PC-3 (cell line): ENCODE results near the gene C2orf80. TPM values are rescaled to one million over a fixed set of nuclear protein-coding genes. Genes with fewer than 3 reads are reported as not detected.
"Not testable (repeated sequence)": the region's sequence is repeated elsewhere in the genome, so short reads cannot be mapped to it uniquely, and the experiment has no call there.

Source experiments
- ATAC-seq: fragments of 200-7000 bp; cut with Tn5 transposase; 2 replicates; pipeline ENCODE4 v1.9.1; 2020; ENCODE audit warnings: mild to moderate bottlenecking, moderate library complexity
- BruUV-seq: library from RNA; stranded (reverse); fragments of 400-500 nt; replicated peaks from 2 replicates; lab custom pipeline; 2021; lab: Mats Ljungman, UMichigan
- CTCF ChIA-PET: fragments of 300-600 bp; sonication (Branson Sonifier 250); formaldehyde crosslinking; loops from one replicate; lab custom pipeline; 2022; ENCODE audit warnings: antibody characterized with exemption; lab: Charles Lee
- POLR2A ChIA-PET: fragments of 300-600 bp; sonication (Branson Sonifier 250); formaldehyde crosslinking; loops from one replicate; lab custom pipeline; 2022; ENCODE audit warnings: antibody characterized with exemption; ENCODE audit not compliant: unreplicated experiment; lab: Charles Lee
- DNase-seq: peaks from one replicate; pipeline ENCODE4 v3.0.0-alpha.2; 2015
- H2AFZ ChIP-seq: fragments of 300-600 bp; sonication (generic); 2 replicates; pipeline ENCODE4 v1.6.0; 2016; ENCODE audit warnings: antibody characterized with exemption, low read length
- H3F3A ChIP-seq: fragments of 300-600 bp; sonication (generic); one replicate; pipeline ENCODE4 v1.6.0; 2017; ENCODE audit warnings: antibody characterized with exemption, low read length, control low read depth, mild to moderate bottlenecking; ENCODE audit not compliant: unreplicated experiment
- H3K27ac ChIP-seq: fragments of 300-600 bp; sonication (generic); 2 replicates; pipeline ENCODE4 v1.5.1; 2016; ENCODE audit warnings: mild to moderate bottlenecking, low read length
- H3K27me3 ChIP-seq: fragments of 300-600 bp; sonication (generic); 2 replicates; pipeline ENCODE4 v1.6.1; 2016; ENCODE audit warnings: low read length, mixed read lengths
- H3K36me3 ChIP-seq: fragments of 300-600 bp; sonication (generic); 2 replicates; pipeline ENCODE4 v1.6.1; 2016; ENCODE audit warnings: low read depth, mixed run types, low read length, mixed read lengths
- H3K4me1 ChIP-seq: fragments of 300-600 bp; sonication (generic); 2 replicates; pipeline ENCODE4 v1.5.1; 2016; ENCODE audit warnings: low read length; ENCODE audit not compliant: insufficient read depth
- H3K4me2 ChIP-seq: fragments of 300-600 bp; sonication (generic); 2 replicates; pipeline ENCODE4 v1.6.0; 2016; ENCODE audit warnings: low read length
- H3K4me3 ChIP-seq: fragments of 300-600 bp; sonication (generic); 2 replicates; pipeline ENCODE4 v1.5.1; 2016; ENCODE audit warnings: mild to moderate bottlenecking, low read length, mixed read lengths
- H3K79me2 ChIP-seq: fragments of 300-600 bp; sonication (generic); 2 replicates; pipeline ENCODE4 v1.6.1; 2017; ENCODE audit warnings: low read length, mixed read lengths
- H3K9ac ChIP-seq: fragments of 300-600 bp; sonication (generic); 2 replicates; pipeline ENCODE4 v1.6.0; 2016; ENCODE audit warnings: mild to moderate bottlenecking, low read length
- H3K9me2 ChIP-seq: fragments of 300-600 bp; sonication (generic); replicated peaks from 2 replicates; pipeline ENCODE4 v1.6.1; 2016; ENCODE audit warnings: mixed run types, low read length, mixed read lengths
- H3K9me3 ChIP-seq: fragments of 300-600 bp; sonication (generic); 2 replicates; pipeline ENCODE4 v1.6.1; 2016; ENCODE audit warnings: low read length, mixed read lengths
- H4K20me1 ChIP-seq: fragments of 300-600 bp; sonication (generic); 2 replicates; pipeline ENCODE4 v1.6.1; 2016; ENCODE audit warnings: low read length, mixed read lengths
- CTCF ChIP-seq: fragments of 300-600 bp; sonication (generic); conservative IDR thresholded peaks from 2 replicates; pipeline ENCODE4 v1.5.1; 2017; ENCODE audit warnings: antibody characterized with exemption, low read depth, mild to moderate bottlenecking, low read length
- EZH2 ChIP-seq: fragments of 300-600 bp; sonication (generic); IDR thresholded peaks from one replicate; pipeline ENCODE4 v1.6.1; 2017; ENCODE audit warnings: antibody characterized with exemption, mild to moderate bottlenecking, low read length; ENCODE audit not compliant: unreplicated experiment
- EZH2phosphoT487 ChIP-seq: fragments of 300-600 bp; sonication (generic); IDR thresholded peaks from 2 replicates; pipeline ENCODE4 v1.6.1; 2018; ENCODE audit warnings: mild to moderate bottlenecking, antibody characterized with exemption, low read length, borderline replicate concordance
- intact Hi-C: fragments of 100-400 bp; cut with micrococcal nuclease; formaldehyde crosslinking; loops from 2 replicates; pipeline ENCODE4 v1.9.0; 2023
- total RNA-seq: library from RNA; depleted of rRNA; stranded (reverse); fragments of >200 nt; gene quantifications from 2 replicates; pipeline ENCODE4 v1.2.3, GENCODE V29; 2014

C2orf80 gene
- total RNA-seq, 1 experiment from 2014 or later, result not detected

DNA sequence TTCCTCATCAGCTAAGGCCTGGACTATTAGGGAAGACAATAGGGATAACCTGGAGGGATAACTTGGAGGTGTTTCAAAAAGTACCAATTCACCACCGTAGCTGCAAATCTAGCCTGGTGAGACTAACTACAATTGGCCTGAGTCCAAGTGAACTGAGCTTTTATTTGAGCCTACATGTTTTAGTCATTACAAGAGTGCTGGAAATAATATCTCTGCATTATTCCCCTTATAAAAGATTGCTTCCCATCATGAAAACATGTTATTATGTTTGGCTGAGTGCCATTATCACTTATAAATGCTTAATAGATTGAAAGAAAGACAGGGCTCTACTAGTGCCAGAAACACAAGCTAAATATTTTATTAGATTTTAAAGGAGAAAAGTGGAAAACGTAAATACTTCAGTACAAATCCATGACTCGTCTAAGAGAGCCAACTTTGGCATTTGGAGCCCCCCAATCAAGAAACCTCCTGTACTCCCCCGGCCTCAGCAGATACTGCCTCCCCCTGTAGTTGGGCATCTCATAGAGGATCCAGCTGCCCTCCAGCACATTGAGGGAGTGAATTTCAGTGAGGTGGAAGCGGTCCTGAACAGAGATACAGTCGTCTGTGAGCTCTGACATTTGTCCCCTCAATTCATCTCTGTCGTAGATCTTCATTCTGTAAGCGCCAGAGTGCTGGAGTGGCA is 47.4 kb downstream of the C2orf80 start:
- ChIA-PET CTCF (no interaction called here), POLR2A (no interaction called here)
- no peaks in the 10 kb centered on the region for H3K36me3 ChIP-seq
- H3K9me3 ChIP-seq, result no peaks in the 10 kb centered on the region
- intact Hi-C loops, result no loop called here
- no peaks in the 10 kb centered on the region for H4K20me1 ChIP-seq
- ATAC-seq (peak; percentile 42; the same call in 1 of the 2 replicates), DNase-seq (peak; percentile 52)
- H3K4me2 ChIP-seq, result no peak overlapping the region
- no TSS peak for BruUV-seq
- H3K4me3 ChIP-seq, result no peak overlapping the region
- no peak overlapping the region for H2AFZ ChIP-seq
- H3K9me2 ChIP-seq, result no peaks in the 10 kb centered on the region
- no peaks in the 10 kb centered on the region for H3F3A ChIP-seq
- H3K9ac ChIP-seq, result no peak overlapping the region
- no peaks in the 10 kb centered on the region for H3K27me3 ChIP-seq
- TF ChIP-seq CTCF, result no peak
- no peak for TF ChIP-seq EZH2
- TF ChIP-seq EZH2phosphoT487, result no peak
- no peaks in the 10 kb centered on the region for H3K79me2 ChIP-seq
- no peak overlapping the region for H3K27ac ChIP-seq
- H3K4me1 ChIP-seq, result peaks cover 6% of the 10 kb centered on the region; the same call in 1 of the 2 replicates

DNA sequence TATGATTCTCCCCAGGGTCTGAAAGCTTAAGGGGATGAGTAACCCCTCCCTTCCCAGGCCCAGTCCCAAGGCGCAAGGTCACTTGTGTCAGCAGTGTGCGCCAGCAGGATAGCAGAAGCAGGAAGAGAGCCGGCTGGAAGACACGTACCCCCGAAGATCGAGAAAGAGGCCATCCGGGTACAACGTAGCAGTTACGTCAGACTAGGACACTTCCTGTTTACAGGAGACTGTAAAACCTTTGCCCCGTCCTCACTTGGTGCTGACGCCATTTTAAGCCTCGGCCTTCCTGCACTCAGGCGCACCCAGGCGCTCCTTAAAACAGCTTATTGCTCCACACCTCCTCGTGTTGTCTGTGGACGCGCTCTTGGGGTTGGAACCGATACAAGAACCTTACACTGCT is 50.4 kb downstream of the C2orf80 start:
- no TSS peak for BruUV-seq
- TF ChIP-seq EZH2, result no peak
- no peak for TF ChIP-seq CTCF
- POLR2A ChIA-PET, result no interaction called here

DNA sequence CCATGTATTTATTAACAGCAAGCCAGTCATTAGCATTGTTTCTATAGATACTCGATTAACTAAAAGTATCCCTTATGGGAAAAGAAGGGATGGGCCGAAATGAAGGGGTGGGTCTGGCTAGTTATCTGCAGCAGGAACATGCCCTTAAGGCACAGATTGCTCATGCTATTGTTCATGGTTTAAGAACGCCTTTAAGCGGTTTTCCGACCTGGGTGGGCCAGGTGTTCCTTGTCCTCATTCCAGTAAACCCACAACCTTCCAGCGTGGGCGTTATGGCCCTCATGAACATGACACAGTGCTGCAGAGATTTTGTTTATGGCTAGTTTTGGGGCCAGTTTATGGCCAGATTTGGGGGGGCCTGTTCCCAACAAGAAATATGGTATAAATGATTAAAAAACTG is 51.5 kb downstream of the C2orf80 start:
- H2AFZ ChIP-seq, BruUV-seq, H3K9ac ChIP-seq, H3K9me3 ChIP-seq, intact Hi-C loops, POLR2A ChIA-PET, H3K4me2 ChIP-seq, H3K27me3 ChIP-seq, DNase-seq, ATAC-seq, H3K27ac ChIP-seq, H3K9me2 ChIP-seq, H4K20me1 ChIP-seq, CTCF ChIA-PET, H3K79me2 ChIP-seq, H3F3A ChIP-seq, H3K36me3 ChIP-seq, H3K4me3 ChIP-seq: not testable (repeated sequence)
- peaks cover 13% of the 10 kb centered on the region for H3K4me1 ChIP-seq

More for the DNA sequence above, 50.4 kb downstream of the C2orf80 start:
- ATAC-seq, result no peak
- no peak for DNase-seq
- intact Hi-C loops, result no loop called here
- peaks cover 13% of the 10 kb centered on the region for H3K4me1 ChIP-seq
- H3K27ac ChIP-seq, result no peak overlapping the region
- no peaks in the 10 kb centered on the region for H3K27me3 ChIP-seq
- H3K4me3 ChIP-seq, result no peak overlapping the region
- no peaks in the 10 kb centered on the region for H3K9me3 ChIP-seq
- no peak overlapping the region for H3K9ac ChIP-seq
- no peaks in the 10 kb centered on the region for H3K9me2 ChIP-seq
- no peak overlapping the region for H2AFZ ChIP-seq
- CTCF ChIA-PET, result no interaction called here
- no peak overlapping the region for H3K4me2 ChIP-seq
- no peaks in the 10 kb centered on the region for H3K79me2 ChIP-seq
- H4K20me1 ChIP-seq, result no peaks in the 10 kb centered on the region
- no peaks in the 10 kb centered on the region for H3K36me3 ChIP-seq
- no peaks in the 10 kb centered on the region for H3F3A ChIP-seq
